Natural killer cell (primary cell): ENCODE data around the gene DGUOK. TPM values are rescaled to one million over a fixed set of nuclear protein-coding genes. Genes with fewer than 3 reads are reported as not detected.

Experiments
- ATAC-seq, 3 donors: fragments of 150-1000 bp in 2 of 3; fragments of 200-7000 bp in 1 of 3; cut with Tn5 transposase; 1 replicate in 1 of 3; 2 replicates in 2 of 3; pipeline ENCODE4 v1.10.0; 2021; ENCODE audit warnings: mild to moderate bottlenecking in 2 of 3, moderate library complexity in 2 of 3
- DNase-seq, 2 donors: peaks; one replicate each; pipeline versions ENCODE4 v3.0.0 to v3.0.0-alpha.2; 2013 to 2021; ENCODE audit warnings: mixed read lengths in 1 of 2
- H3K27ac ChIP-seq: one replicate; pipeline ENCODE4 v1.5.1; 2013; ENCODE audit warnings: mild to moderate bottlenecking, low read length
- H3K27me3 ChIP-seq: one replicate; pipeline ENCODE4 v1.6.1; 2013; ENCODE audit warnings: low read length; ENCODE audit not compliant: control insufficient read depth, insufficient read depth
- H3K36me3 ChIP-seq: one replicate; pipeline ENCODE4 v1.6.1; 2013; ENCODE audit warnings: low read length; ENCODE audit not compliant: control insufficient read depth, insufficient read depth
- H3K4me1 ChIP-seq: one replicate; pipeline ENCODE4 v1.6.1; 2013; ENCODE audit warnings: low read length; ENCODE audit not compliant: control insufficient read depth, insufficient read depth
- H3K4me3 ChIP-seq: one replicate; pipeline ENCODE4 v1.5.1; 2013; ENCODE audit warnings: low read length
- H3K9me3 ChIP-seq: one replicate; pipeline ENCODE4 v1.6.1; 2013; ENCODE audit warnings: low read length; ENCODE audit not compliant: control insufficient read depth, insufficient read depth
- H3K27ac Mint-ChIP-seq, 2 donors: one replicate each; pipeline ENCODE4 v1.8.0; 2022; ENCODE audit warnings: mild to moderate bottlenecking in 2 of 2, mixed read lengths in 2 of 2, moderate library complexity in 1 of 2
- H3K27me3 Mint-ChIP-seq, 2 donors: one replicate each; pipeline ENCODE4 v1.8.0; 2022; ENCODE audit warnings: low read depth in 2 of 2, mixed read lengths in 2 of 2
- H3K36me3 Mint-ChIP-seq: one replicate; pipeline ENCODE4 v1.8.0; 2022; ENCODE audit warnings: mixed read lengths
- H3K4me1 Mint-ChIP-seq, 2 donors: one replicate each; pipeline ENCODE4 v1.8.0; 2022; ENCODE audit warnings: mixed read lengths in 2 of 2
- H3K4me3 Mint-ChIP-seq: one replicate; pipeline ENCODE4 v1.8.0; 2022; ENCODE audit warnings: mild to moderate bottlenecking, moderate library complexity, mixed read lengths
- H3K9me3 Mint-ChIP-seq, 2 donors: one replicate each; pipeline ENCODE4 v1.8.0; 2022; ENCODE audit warnings: mixed read lengths in 2 of 2
- WGBS: methylation state at CpG from one replicate; pipeline ENCODE4 v1.1.7; 2013; ENCODE audit warnings: missing lambda C conversion rate; ENCODE audit not compliant: insufficient coverage; 5-methylcytosine and 5-hydroxymethylcytosine counted together
- intact Hi-C: fragments of 100-400 bp; cut with micrococcal nuclease; formaldehyde crosslinking; loops from one replicate; pipeline ENCODE4 v1.14.2; 2022
- total RNA-seq, 4 donors: library from RNA; stranded (reverse); fragments of 120-200 nt in 1 of 4; gene quantifications; one replicate each; pipeline versions ENCODE4 v1.2.3 to v1.2.4, GENCODE V29; 2013 to 2022
- TF ChIP-seq, protein P1 (sequence below): fragments of 200-600 bp; IDR thresholded peaks from one replicate; pipeline ENCODE4 v1.8.0; 2022; ENCODE audit warnings: antibody characterized with exemption

DGUOK gene
- total RNA-seq, 3 donors from 2014 or later (not counting 1 experiment from before 2014, with no cell fraction given): 47.6 to 56.8 (median 54.8) TPM

DNA sequence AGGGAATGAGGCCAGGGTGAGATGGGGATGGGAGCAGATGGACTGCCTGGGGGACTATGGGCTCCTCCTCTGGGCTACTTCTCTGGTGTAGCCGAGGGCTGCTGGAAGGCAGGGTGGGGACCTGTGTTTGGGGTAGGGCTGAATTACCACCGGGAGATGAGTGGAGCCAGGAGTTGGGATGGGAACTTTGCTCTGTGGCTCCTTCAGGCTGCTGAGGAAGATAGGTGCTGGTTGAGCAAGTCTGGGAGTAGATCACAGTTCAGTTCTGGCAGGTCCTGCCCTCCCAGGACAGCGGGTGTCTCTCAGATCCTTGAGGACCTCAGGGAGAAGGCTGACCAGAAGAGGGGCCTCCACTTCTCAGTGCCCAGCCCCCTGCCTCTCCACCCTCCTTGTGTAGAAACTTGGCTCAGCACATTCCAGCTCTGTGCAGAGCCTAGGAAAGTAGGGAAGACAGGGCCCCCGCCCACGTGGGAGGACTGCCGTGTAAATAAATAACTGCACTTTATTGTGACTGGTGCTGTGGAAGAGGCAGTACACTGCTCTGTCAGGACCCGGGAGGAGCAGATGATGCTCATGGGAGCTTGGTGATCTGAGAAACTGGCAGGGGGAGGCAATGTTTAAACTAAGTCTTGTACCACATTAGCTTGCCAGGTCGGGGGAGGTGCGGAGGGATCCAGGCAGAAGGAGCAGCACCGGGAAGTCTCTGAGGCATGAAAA lies 73.4 kb downstream of the DGUOK start:
- intact Hi-C loops: loop anchor here (2.0 to 10.0 kb wide), 2 partner anchors 13 to 95 kb away; no protein-coding TSS in a partner anchor
- Mint-ChIP-seq H3K9me3 (no peaks in the 10 kb centered on the region), H3K36me3 (no peaks in the 10 kb centered on the region), H3K4me1 (peaks cover 62 to 74% of the 10 kb centered on the region in 2 donors), H3K4me3 (peak overlapping the region; percentile 21), H3K27me3 (no peaks in the 10 kb centered on the region), H3K27ac (peak overlapping the region; percentile 79 to 92)
- H3K4me3 ChIP-seq: no peak overlapping the region
- no peaks in the 10 kb centered on the region for H3K9me3 ChIP-seq
- DNase-seq (no peak), ATAC-seq (no peak)
- no peaks in the 10 kb centered on the region for H3K36me3 ChIP-seq
- H3K27me3 ChIP-seq: no peaks in the 10 kb centered on the region
- TF ChIP-seq, protein P1, sequence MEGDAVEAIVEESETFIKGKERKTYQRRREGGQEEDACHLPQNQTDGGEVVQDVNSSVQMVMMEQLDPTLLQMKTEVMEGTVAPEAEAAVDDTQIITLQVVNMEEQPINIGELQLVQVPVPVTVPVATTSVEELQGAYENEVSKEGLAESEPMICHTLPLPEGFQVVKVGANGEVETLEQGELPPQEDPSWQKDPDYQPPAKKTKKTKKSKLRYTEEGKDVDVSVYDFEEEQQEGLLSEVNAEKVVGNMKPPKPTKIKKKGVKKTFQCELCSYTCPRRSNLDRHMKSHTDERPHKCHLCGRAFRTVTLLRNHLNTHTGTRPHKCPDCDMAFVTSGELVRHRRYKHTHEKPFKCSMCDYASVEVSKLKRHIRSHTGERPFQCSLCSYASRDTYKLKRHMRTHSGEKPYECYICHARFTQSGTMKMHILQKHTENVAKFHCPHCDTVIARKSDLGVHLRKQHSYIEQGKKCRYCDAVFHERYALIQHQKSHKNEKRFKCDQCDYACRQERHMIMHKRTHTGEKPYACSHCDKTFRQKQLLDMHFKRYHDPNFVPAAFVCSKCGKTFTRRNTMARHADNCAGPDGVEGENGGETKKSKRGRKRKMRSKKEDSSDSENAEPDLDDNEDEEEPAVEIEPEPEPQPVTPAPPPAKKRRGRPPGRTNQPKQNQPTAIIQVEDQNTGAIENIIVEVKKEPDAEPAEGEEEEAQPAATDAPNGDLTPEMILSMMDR: no peak
- H3K27ac ChIP-seq: no peak overlapping the region
- 86% methylated on average over 10 of the region's 10 CpGs for WGBS
- H3K4me1 ChIP-seq: peaks cover 34% of the 10 kb centered on the region

DNA sequence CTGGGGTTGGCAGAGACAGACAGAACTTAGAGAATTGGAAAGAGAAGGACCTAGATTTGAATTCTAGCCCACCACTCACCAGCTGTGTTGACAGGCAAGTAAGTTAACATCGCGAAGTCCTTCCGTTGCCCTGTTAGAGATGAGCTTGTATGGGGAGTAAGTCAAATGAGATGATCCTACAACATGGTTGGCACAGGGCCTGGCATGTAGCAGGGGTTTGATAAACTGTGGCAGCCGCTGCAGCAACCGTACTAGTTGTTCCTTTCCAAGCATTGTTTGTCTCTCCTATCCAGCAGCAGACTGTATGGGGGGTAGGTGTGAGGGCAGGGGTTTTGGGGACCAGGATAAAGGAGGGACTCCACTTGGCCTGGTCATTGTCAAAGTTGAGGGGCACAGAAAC lies 74.0 kb downstream of the DGUOK start:
- H3K4me1 Mint-ChIP-seq: peaks cover 66 to 79% of the 10 kb centered on the region in 2 donors
- H3K27me3 Mint-ChIP-seq: no peaks in the 10 kb centered on the region
- no peaks in the 10 kb centered on the region for H3K36me3 Mint-ChIP-seq
- 97% methylated on average over 5 of the region's 5 CpGs for WGBS
- H3K4me3 Mint-ChIP-seq: peak overlapping the region; percentile 21
- Histone ChIP-seq H3K9me3 (no peaks in the 10 kb centered on the region), H3K27ac (no peak overlapping the region), H3K4me1 (peaks cover 34% of the 10 kb centered on the region), H3K36me3 (no peaks in the 10 kb centered on the region), H3K4me3 (no peak overlapping the region), H3K27me3 (no peaks in the 10 kb centered on the region)
- H3K9me3 Mint-ChIP-seq: no peaks in the 10 kb centered on the region
- DNase-seq (no peak), ATAC-seq (no peak)
- TF ChIP-seq, protein P1: no peak
- peak overlapping the region; percentile 79 to 92 for H3K27ac Mint-ChIP-seq
- intact Hi-C loops: loop anchor here (2.0 to 10.0 kb wide), 2 partner anchors 14 to 94 kb away; no protein-coding TSS in a partner anchor

DNA sequence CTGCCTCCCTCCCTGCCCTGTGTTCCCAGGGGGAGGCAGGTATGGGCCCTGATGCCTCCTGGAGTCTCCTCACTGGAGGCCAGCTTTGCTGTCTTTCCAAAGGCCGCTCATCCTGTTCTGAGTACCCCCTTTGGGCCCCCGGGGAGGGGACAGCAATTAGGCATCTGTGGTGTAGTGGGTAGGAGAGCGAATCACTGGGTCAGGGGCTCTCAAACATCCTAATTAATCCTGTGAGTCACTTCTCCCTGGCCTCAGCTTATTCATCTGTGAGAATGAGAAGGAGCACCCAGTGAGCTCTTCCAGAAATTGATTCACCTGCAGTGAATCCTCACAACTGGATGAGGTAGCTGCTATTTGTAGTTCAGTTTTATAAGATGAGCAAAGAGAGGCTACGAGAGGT lies 74.4 kb downstream of the DGUOK start:
- ATAC-seq: no peak
- intact Hi-C loops: loop anchor here (2.0 to 10.0 kb wide), 2 partner anchors 14 to 94 kb away; no protein-coding TSS in a partner anchor
- 76% methylated on average over 4 of the region's 4 CpGs for WGBS

More for the DNA sequence above, 74.4 kb downstream of the DGUOK start:
- Mint-ChIP-seq H3K4me1 (peaks cover 70 to 83% of the 10 kb centered on the region in 2 donors), H3K27ac (peak overlapping the region; percentile 79 to 92), H3K27me3 (no peaks in the 10 kb centered on the region), H3K9me3 (no peaks in the 10 kb centered on the region), H3K36me3 (no peaks in the 10 kb centered on the region), H3K4me3 (peak overlapping the region; percentile 81)
- Histone ChIP-seq H3K27me3 (no peaks in the 10 kb centered on the region), H3K9me3 (no peaks in the 10 kb centered on the region), H3K4me1 (peaks cover 34% of the 10 kb centered on the region), H3K36me3 (no peaks in the 10 kb centered on the region), H3K27ac (no peak overlapping the region), H3K4me3 (no peak overlapping the region)
- TF ChIP-seq, protein P1: no peak
- DNase-seq: no peak
